ENCODE data around the gene RAP1GAP. TPM values are rescaled to one million over a fixed set of nuclear protein-coding genes. Genes with fewer than 3 reads are reported as not detected.

RAP1GAP gene
- total RNA-seq, 4 donors from 2014 or later, result 0.46 to 0.75 TPM; not detected in 2

DNA sequence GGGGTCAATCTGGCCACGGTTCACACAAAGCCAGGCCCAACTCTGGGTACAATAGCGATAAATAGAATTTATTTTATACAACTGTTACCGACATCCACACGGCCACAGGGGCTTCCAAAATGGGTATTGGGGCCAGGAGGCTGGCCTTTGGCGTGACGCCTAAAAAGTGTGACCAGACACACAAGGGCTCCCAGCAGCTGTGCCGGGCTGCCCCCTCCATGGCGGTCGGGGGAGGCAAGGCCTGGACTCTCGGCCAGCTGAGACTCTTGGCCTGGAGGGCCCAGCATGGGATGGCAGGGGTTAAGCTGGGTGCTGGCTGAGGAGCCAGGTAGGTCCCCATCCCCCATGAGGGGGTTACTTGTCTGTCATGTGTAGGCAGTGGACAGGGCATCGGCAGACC, 73.0 kb downstream of the RAP1GAP start:
- ATAC-seq, result no peak
- Histone ChIP-seq H3K27ac (no peak overlapping the region), H3K4me1 (no peaks in the 10 kb centered on the region), H3K27me3 (peaks cover 11 to 24% (median 14%) of the 10 kb centered on the region in 3 donors), H3K9me3 (no peaks in the 10 kb centered on the region), H3K4me3 (no peak overlapping the region), H3K36me3 (no peaks in the 10 kb centered on the region)
- no peak for DNase-seq
- no peak for TF ChIP-seq POLR2A (IDR thresholded peaks at IDR 0.05)
- TF ChIP-seq, protein P1, sequence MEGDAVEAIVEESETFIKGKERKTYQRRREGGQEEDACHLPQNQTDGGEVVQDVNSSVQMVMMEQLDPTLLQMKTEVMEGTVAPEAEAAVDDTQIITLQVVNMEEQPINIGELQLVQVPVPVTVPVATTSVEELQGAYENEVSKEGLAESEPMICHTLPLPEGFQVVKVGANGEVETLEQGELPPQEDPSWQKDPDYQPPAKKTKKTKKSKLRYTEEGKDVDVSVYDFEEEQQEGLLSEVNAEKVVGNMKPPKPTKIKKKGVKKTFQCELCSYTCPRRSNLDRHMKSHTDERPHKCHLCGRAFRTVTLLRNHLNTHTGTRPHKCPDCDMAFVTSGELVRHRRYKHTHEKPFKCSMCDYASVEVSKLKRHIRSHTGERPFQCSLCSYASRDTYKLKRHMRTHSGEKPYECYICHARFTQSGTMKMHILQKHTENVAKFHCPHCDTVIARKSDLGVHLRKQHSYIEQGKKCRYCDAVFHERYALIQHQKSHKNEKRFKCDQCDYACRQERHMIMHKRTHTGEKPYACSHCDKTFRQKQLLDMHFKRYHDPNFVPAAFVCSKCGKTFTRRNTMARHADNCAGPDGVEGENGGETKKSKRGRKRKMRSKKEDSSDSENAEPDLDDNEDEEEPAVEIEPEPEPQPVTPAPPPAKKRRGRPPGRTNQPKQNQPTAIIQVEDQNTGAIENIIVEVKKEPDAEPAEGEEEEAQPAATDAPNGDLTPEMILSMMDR (IDR thresholded peaks at IDR 0.05 in 4 of 5, conservative IDR thresholded peaks at IDR 0.05 in 1 of 5), result no peak
- intact Hi-C loops (cut with DNase I; ENCODE audit: low total_unique reads), result no loop called here
- in situ Hi-C loops (cut with MboI; ENCODE audit: low sequenced_read_pairs in 4 of 4), result no loop called here

DNA sequence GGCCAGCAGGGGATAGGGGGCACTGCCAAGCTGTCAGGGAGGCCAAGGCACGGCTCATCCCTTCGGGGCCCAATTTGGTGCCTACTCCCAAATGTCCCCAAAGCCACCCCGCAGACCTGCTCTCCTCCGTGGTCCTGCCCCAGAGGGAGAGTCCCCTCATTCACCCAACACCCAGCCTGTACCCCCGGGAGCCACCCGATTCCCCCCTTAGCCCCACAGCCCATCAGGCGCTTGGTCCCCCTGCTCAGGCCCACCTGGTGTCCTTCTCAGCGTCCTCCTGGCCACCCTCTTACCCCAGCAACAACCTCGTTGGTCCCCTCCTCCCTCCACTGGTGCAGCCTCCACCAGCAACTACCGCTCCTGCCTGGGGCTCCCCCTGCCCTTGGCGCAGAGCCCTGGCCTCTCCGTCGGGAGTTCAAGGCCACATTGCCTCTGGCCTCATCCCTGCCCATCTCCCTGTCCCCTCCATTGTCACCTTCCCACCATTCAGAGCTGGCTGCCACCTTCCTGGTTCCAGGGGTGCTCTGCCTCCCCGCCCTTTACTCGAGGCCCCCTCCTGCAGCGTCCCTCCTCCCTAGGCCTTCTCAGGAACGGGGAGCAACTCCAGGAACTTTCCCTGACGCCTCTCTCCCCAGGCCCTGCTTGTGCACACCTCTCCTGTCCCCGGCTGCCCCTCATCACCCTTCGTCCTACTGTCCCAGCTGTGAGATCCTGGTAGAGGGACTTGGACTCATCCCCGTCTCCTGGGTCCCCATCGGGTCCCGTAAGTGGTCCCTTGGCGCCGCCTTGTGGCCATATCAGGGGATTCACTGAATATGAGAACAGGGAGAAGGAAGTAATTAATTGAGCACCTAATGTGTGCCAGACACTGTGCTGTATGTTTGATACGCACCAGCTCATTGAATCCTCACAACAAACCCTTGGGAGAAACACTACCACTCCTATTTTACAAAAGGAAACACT, 73.9 kb downstream of the RAP1GAP start:
- no peak for TF ChIP-seq POLR2A (IDR thresholded peaks at IDR 0.05)
- TF ChIP-seq, protein P1 (IDR thresholded peaks at IDR 0.05 in 4 of 5, conservative IDR thresholded peaks at IDR 0.05 in 1 of 5), result peak in 4 of 5 experiments; percentile 36 to 51 (median 48)
- no peaks in the 10 kb centered on the region for H3K4me1 ChIP-seq
- no peaks in the 10 kb centered on the region for H3K36me3 ChIP-seq
- H3K27me3 ChIP-seq, result peaks cover 21 to 33% (median 23%) of the 10 kb centered on the region in 3 donors
- ATAC-seq, result no peak
- H3K9me3 ChIP-seq, result no peaks in the 10 kb centered on the region
- in situ Hi-C loops (cut with MboI; ENCODE audit: low sequenced_read_pairs in 4 of 4) (no loop called here), intact Hi-C loops (cut with DNase I; ENCODE audit: low total_unique reads) (no loop called here)
- no peak overlapping the region for H3K27ac ChIP-seq
- no peak for DNase-seq
- H3K4me3 ChIP-seq, result no peak overlapping the region

DNA sequence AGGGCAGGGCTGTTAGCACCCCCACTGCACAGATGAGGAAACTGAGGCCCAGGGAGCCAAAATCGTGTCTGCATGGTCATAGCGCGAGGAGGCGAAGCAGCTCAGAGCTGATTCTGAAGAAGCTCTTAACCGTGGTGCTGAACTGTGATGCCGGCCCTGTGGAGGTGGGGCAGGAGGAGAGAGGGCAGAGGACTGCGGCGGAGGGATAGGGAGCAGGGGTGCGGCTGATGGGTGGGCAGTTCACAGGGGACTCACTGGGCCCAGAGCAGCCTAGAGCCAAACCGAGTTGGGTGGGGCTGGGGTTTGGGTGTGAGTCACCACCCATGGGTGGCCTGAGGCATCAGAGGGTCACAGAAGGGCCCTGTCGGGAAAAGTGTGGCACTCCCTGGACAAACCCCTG, 74.7 kb downstream of the RAP1GAP start:
- H3K4me1 ChIP-seq, result no peaks in the 10 kb centered on the region
- no peaks in the 10 kb centered on the region for H3K36me3 ChIP-seq
- in situ Hi-C loops (cut with MboI; ENCODE audit: low sequenced_read_pairs in 4 of 4) (no loop called here), intact Hi-C loops (cut with DNase I; ENCODE audit: low total_unique reads) (no loop called here)
- H3K27me3 ChIP-seq, result peaks cover 25 to 36% (median 30%) of the 10 kb centered on the region in 3 donors
- TF ChIP-seq, protein P1 (IDR thresholded peaks at IDR 0.05 in 4 of 5, conservative IDR thresholded peaks at IDR 0.05 in 1 of 5), result no peak
- no peak for TF ChIP-seq POLR2A (IDR thresholded peaks at IDR 0.05)
- no peak overlapping the region for H3K4me3 ChIP-seq
- no peaks in the 10 kb centered on the region for H3K9me3 ChIP-seq
- DNase-seq (no peak), ATAC-seq (no peak)
- H3K27ac ChIP-seq, result no peak overlapping the region

DNA sequence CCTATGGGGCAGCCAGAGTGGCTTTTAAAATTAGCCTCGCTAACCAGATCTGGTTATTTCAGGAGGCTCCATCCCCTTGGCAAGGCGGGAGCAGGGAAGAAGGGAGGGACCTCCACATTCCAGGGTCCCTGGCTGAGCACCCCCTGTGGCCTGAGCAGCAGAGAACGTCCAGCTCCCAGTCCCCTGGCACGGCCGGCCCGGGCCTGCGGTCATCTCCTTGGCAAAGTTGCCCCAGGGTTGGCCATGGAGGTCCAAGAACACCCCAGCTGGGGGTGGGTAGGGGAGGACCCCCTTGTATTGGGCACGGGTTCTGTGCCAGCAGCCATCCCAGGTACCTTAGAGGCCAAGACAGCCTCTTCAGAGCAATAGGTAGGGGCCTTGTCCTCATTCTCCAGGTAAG, 75.9 kb downstream of the RAP1GAP start:
- in situ Hi-C loops (cut with MboI; ENCODE audit: low sequenced_read_pairs in 4 of 4) (no loop called here), intact Hi-C loops (cut with DNase I; ENCODE audit: low total_unique reads) (no loop called here)
- Histone ChIP-seq H3K27me3 (peaks cover 25 to 39% (median 36%) of the 10 kb centered on the region in 3 donors), H3K27ac (no peak overlapping the region), H3K4me3 (no peak overlapping the region), H3K9me3 (no peaks in the 10 kb centered on the region), H3K4me1 (no peaks in the 10 kb centered on the region), H3K36me3 (no peaks in the 10 kb centered on the region)
- no peak for TF ChIP-seq POLR2A (IDR thresholded peaks at IDR 0.05)
- TF ChIP-seq, protein P1 (IDR thresholded peaks at IDR 0.05 in 4 of 5, conservative IDR thresholded peaks at IDR 0.05 in 1 of 5), result no peak
- ATAC-seq, result no peak
- no peak for DNase-seq

All from gastrocnemius medialis (tissue), 4 donors.